ENCODE results near the gene LRRIQ1. TPM values are rescaled to one million over a fixed set of nuclear protein-coding genes. Genes with fewer than 3 reads are reported as not detected.

Gene LRRIQ1
- total and polyA plus RNA-seq, 2 of the 13 experiments (the other 11 are each of a cell fraction or from before 2014, with no cell fraction given): not detected

DNA sequence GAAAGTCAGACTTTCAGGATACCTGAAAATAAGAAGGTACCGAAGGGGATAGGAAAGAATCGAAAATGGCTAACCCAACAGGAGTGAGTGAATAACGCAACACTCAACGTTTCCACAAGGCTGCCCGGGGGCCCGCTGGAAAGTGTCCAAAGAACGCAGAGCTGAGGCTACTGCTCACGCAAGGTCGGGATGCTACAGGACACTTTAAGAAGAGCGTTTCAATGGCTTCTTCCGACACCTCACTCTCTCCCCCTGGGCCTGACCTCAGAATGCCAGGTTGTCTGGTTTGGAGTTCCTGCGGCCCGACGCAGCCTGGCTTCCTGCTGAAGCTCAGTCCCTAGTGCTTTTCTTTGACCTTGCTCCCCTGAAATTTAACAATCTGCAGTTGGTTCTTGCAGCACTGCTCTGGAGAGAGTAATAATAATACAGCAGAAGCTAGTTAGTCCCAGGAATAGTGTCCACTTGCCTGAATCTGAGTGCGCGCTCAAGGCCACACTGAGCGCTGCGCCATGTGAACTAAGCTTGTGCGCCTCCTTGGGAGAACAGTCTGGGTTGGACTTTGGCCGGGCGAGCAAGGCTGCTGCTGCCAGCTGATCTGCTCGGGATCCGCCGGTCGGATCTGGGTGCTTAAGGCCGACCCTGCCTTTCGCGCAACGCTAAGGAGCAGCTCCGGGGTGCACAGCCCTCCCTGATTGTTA is 241.9 kb downstream of the LRRIQ1 start:
- in situ Hi-C loops (cut with HindIII; ENCODE audit: extremely low pct_ligation_motif_present, low pct_unique_long_range_greater_than_20kb) (no loop called here), intact Hi-C loops (cut with micrococcal nuclease; ENCODE audit: unreplicated experiment) (no loop called here)
- POLR2A ChIA-PET: no interaction called here
- Histone ChIP-seq H3K9ac (ENCODE audit: insufficient read depth, low read depth, low read length) (no peak overlapping the region), H3K27me3 (ENCODE audit: control insufficient read depth in 1 of 2, insufficient read depth in 2 of 2, low read length in 2 of 2) (peaks cover 5 to 41% of the 10 kb centered on the region in 2 experiments; a peak in 4 of 5 replicates), H3K4me1 (ENCODE audit: insufficient read depth, low read length) (0 out of 2 replicates have a peak, but pooled peaks cover 5% of the 10 kb centered on the region), H3K36me3 (replicated peaks in 1 of 2; ENCODE audit: control insufficient read depth in 1 of 2, insufficient read depth in 2 of 2, low read length in 2 of 2) (no peaks in the 10 kb centered on the region), H3K4me3 (replicated peaks in 1 of 3; ENCODE audit: insufficient read depth in 1 of 3, low read depth in 2 of 3, low read length in 3 of 3) (no peak overlapping the region), H4K20me1 (ENCODE audit: insufficient read depth, low read length) (no peaks in the 10 kb centered on the region), H3K79me2 (ENCODE audit: insufficient read depth, low read length) (no peaks in the 10 kb centered on the region), H3K9me3 (ENCODE audit: low read length) (no peaks in the 10 kb centered on the region), H2AFZ (ENCODE audit: low read length) (no peak overlapping the region), H3K27ac (ENCODE audit: extremely low read length, insufficient read depth, low read length) (no peak overlapping the region), H3K4me2 (ENCODE audit: low read depth, low read length) (no peak overlapping the region)
- no peak for ATAC-seq
- BruUV-seq (replicated peaks): no TSS peak
- CTCF ChIA-PET (ENCODE audit: low intra/inter-chr PET ratio, low total read pairs): no interaction called here
- WGBS (ENCODE audit: low lambda C conversion rate): 42% methylated on average over 19 of the region's 30 CpGs
- no peak for DNase-seq (ENCODE audit: low spot score)
- FAIRE-seq: no peak
- TF ChIP-seq ZNF629 (CRISPR knock-in tag; conservative IDR thresholded peaks at IDR 0.05) (no peak), SRF (IDR thresholded peaks at IDR 0.05; ENCODE audit: low read depth, low read length) (no peak), TCF7L2 (IDR thresholded peaks at IDR 0.05; ENCODE audit: low read depth, low read length) (no peak), ZNF382 (CRISPR knock-in tag; IDR thresholded peaks at IDR 0.05; ENCODE audit: borderline replicate concordance) (no peak), ZNF790 (CRISPR knock-in tag; IDR thresholded peaks at IDR 0.05; ENCODE audit: borderline replicate concordance) (no peak), GATAD2A (CRISPR knock-in tag; IDR thresholded peaks at IDR 0.05) (no peak), KDM3A (CRISPR knock-in tag; IDR thresholded peaks at IDR 0.05; ENCODE audit: low read depth) (no peak), CENPT (CRISPR knock-in tag; IDR thresholded peaks at IDR 0.05; ENCODE audit: low read depth) (no peak), ZNF44 (CRISPR knock-in tag; IDR thresholded peaks at IDR 0.05) (no peak), ARNT2 (CRISPR knock-in tag; IDR thresholded peaks at IDR 0.05; ENCODE audit: low read depth) (no peak)
- TF ChIP-seq, protein P1, sequence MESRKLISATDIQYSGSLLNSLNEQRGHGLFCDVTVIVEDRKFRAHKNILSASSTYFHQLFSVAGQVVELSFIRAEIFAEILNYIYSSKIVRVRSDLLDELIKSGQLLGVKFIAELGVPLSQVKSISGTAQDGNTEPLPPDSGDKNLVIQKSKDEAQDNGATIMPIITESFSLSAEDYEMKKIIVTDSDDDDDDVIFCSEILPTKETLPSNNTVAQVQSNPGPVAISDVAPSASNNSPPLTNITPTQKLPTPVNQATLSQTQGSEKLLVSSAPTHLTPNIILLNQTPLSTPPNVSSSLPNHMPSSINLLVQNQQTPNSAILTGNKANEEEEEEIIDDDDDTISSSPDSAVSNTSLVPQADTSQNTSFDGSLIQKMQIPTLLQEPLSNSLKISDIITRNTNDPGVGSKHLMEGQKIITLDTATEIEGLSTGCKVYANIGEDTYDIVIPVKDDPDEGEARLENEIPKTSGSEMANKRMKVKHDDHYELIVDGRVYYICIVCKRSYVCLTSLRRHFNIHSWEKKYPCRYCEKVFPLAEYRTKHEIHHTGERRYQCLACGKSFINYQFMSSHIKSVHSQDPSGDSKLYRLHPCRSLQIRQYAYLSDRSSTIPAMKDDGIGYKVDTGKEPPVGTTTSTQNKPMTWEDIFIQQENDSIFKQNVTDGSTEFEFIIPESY (CRISPR knock-in tag; IDR thresholded peaks at IDR 0.05): no peak
- TF ChIP-seq, protein P2, sequence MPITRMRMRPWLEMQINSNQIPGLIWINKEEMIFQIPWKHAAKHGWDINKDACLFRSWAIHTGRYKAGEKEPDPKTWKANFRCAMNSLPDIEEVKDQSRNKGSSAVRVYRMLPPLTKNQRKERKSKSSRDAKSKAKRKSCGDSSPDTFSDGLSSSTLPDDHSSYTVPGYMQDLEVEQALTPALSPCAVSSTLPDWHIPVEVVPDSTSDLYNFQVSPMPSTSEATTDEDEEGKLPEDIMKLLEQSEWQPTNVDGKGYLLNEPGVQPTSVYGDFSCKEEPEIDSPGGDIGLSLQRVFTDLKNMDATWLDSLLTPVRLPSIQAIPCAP (CRISPR knock-in tag; IDR thresholded peaks at IDR 0.05; ENCODE audit: low read depth): no peak
- TF ChIP-seq, protein P3, sequence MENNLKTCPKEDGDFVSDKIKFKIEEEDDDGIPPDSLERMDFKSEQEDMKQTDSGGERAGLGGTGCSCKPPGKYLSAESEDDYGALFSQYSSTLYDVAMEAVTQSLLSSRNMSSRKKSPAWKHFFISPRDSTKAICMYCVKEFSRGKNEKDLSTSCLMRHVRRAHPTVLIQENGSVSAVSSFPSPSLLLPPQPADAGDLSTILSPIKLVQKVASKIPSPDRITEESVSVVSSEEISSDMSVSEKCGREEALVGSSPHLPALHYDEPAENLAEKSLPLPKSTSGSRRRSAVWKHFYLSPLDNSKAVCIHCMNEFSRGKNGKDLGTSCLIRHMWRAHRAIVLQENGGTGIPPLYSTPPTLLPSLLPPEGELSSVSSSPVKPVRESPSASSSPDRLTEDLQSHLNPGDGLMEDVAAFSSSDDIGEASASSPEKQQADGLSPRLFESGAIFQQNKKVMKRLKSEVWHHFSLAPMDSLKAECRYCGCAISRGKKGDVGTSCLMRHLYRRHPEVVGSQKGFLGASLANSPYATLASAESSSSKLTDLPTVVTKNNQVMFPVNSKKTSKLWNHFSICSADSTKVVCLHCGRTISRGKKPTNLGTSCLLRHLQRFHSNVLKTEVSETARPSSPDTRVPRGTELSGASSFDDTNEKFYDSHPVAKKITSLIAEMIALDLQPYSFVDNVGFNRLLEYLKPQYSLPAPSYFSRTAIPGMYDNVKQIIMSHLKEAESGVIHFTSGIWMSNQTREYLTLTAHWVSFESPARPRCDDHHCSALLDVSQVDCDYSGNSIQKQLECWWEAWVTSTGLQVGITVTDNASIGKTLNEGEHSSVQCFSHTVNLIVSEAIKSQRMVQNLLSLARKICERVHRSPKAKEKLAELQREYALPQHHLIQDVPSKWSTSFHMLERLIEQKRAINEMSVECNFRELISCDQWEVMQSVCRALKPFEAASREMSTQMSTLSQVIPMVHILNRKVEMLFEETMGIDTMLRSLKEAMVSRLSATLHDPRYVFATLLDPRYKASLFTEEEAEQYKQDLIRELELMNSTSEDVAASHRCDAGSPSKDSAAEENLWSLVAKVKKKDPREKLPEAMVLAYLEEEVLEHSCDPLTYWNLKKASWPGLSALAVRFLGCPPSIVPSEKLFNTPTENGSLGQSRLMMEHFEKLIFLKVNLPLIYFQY (CRISPR knock-in tag; IDR thresholded peaks at IDR 0.05; ENCODE audit: borderline replicate concordance): no peak
